GM18505 (cell line): ENCODE measurements around the gene IDNK.

Experiments
- ATAC-seq: cut with Tn5 transposase; IDR thresholded peaks from one replicate; pipeline ENCODE4 v1.9.1; 2021; ENCODE audit not compliant: unreplicated experiment
- POLR2A ChIP-seq: IDR thresholded peaks from 4 replicates; pipeline ENCODE4 v1.6.1; 2011; ENCODE audit warnings: borderline replicate concordance; ENCODE audit not compliant: insufficient read depth, insufficient read length; ENCODE audit errors: extremely low read depth

IDNK gene

DNA sequence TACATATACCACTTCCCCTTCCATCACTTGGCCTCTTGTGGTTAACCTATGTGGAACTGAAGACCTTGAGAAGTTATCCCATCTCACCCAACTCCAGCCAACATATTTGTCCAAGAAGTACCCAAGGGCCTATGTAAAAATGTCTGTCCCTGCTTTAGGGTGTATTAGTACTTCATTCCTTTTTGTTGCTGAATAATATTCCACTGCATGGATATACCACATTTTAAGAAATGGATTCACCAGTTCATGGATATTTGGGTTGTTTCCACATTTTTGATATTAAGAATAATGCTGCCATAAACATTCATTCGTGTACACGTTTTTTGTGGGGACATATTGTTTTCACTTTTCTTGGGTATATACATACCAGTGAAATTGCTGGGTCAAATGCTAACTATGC, 28.6 kb downstream of the IDNK start:
- no peak for ATAC-seq
- no peak for TF ChIP-seq POLR2A

DNA sequence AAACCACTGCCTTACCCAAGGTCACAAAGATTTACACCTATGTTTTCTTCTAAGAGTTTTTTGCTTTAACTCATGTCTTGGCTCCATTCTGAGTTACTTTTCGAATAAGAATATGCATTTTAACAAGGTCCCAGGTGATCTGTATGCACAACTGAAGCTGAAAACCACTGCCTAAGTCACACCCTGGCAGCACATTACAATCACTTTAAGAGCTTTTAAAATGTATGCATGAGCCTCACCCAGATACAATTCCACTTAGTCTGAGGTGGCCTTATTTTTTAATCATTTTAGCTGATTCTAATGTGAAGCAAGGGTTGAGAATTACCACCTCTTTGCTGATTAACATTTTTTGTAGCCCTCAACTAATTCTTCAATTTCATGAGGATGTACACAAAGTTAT, 29.5 kb downstream of the IDNK start:
- no peak for ATAC-seq
- TF ChIP-seq POLR2A: no peak

DNA sequence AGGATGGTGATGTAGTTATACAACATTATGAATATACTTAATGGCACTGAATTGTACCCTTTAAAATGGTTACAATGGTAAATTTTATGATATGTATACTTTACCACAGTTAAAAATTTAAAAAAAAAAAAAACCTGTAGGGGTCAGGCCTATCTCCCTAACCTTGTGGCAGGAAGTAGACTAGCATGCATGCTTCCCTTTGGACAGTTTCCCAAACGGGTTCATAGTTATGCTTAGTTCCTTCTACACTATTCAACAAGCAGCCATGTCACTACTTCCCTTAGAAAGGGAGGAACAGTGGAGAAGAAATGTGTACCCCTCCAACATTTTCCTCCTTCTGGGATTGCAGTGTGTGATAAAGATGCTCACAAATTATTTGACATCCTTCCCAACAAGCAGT, 32.5 kb downstream of the IDNK start:
- TF ChIP-seq POLR2A: no peak
- no peak for ATAC-seq

DNA sequence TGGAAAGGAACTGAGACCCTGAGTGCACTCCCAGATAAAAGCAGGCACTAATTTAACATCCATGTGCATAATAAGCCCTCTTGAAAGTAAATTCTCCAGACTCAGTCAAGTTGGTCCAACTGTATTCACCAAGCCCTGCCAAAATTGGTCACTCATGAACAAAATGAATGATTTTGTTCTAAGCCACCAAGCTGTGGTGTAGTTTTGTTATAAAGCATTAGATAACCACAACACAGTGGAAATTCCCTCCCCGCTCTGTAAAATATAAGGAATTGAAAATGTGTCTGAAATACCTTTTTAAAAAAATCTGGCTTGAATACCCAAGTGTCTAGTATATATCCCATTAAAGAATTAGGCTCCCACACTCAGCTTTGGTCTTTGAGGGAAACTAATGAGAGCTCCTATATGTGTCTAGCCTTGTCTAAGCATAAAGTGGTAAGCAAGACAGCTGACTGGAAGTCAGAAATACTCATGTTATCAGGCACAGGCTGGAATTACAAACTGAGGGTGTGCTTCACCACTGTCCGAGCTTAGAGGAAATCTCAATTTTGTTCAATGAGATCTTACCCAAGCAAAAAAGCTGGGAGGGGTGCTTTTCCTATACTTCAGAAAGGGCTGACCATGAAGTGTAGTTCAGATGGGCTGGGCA, 33.2 kb downstream of the IDNK start:
- no peak for ATAC-seq
- TF ChIP-seq POLR2A: no peak

DNA sequence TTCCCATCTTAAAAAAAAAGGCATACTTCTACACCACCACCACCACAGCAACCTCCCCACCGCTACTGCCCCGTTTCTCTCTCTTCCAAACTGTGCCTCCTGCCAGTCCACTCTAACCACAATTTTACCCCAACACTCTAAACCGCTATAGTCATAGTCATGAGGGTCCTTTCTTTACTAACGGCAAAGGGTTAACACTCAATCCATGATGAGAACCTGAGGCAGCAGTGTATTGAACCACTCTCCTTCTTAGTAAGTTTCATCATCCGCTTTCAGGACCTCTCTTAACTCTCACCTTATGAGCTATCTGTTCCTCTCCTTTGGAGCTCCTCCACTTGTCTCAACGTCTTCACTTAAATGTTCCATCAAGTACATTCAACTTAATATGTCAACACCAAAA, 34.0 kb downstream of the IDNK start:
- no peak for ATAC-seq
- TF ChIP-seq POLR2A: no peak

DNA sequence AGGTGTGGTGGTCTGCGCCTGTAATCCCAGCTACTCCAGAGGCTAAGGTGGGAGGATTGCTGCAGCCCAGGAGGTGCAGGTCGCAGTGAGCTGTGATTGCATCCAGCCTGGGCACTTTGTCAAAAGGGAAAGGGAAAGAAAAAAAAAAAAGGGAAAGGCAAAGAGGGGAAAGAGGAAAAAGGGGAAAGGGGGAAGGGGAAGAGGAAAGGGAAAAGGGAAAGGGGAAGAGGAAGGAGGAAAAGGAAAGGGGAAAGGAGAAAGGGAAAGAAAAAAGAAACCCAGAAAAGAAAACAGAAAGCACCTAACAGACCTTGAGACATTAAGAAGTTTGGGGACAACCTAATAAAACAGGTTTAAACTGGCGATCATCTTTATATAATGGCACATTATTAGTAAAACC, 40.0 kb downstream of the IDNK start:
- TF ChIP-seq POLR2A: no peak
- ATAC-seq: no peak

DNA sequence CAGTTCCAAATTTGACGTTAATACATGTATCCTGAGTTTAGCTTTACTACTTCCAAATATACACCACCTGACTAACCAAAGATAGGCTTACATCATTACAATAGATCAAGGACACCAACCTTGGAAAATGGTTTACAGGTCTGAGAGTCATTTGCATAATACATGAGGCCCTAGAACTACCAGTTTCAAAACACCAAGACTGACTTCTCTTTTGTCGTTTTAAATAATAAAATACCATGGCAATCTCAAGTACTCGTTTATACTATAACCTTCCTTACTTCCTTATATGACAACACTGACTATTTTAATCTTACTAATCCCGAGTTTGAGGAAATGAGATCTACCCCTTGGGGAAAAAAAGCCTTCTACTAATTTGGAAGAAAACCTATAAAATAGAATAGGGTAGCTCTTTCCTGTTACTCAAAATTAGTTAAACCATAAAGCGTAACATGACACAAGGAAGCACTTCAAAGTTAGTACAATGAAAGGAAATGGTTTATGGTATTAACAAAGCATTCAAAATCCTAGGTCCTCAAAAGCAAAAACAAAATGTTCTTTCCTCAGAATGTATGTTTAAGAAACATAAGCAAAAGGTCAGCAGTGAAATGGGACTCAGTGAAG, 42.7 kb downstream of the IDNK start:
- ATAC-seq: peak; percentile 81
- TF ChIP-seq POLR2A: no peak

DNA sequence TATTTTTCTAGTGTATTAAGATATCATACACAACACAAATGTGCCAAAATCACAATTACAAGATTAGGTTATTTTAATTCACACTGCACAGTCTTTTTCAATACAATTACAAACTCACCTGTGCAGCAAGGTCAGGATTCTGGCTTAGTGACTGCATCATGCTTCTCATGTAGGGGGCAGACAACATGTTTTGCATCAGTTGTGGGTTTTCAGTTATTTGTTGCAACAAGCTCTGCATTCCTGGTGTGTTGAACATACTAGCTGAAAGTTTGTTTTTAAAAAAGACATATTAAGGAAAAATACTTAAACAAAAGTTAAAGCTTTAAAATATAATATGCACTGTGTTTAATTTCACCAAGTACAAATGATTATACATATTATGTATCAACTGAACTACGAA, 46.1 kb downstream of the IDNK start:
- no peak for TF ChIP-seq POLR2A
- no peak for ATAC-seq

DNA sequence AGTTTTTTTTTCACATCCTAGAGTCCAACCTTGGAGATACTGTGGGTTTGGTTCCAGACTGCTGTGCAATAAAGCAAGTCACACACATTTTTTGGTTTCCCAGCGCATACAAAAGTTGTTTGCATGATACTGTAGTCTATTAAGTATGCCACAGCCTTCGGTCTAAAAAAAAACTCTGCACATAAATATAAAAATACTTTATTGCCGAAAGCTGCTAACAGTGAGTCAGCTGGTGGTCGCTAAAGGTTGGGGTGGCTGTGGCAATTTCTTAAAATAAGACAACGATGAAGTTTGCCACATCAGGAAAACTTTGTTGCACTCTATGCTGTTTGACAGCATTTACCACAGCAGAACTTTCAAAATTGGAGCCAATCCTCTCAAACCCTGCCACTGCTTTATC, 47.4 kb downstream of the IDNK start:
- ATAC-seq: no peak

DNA sequence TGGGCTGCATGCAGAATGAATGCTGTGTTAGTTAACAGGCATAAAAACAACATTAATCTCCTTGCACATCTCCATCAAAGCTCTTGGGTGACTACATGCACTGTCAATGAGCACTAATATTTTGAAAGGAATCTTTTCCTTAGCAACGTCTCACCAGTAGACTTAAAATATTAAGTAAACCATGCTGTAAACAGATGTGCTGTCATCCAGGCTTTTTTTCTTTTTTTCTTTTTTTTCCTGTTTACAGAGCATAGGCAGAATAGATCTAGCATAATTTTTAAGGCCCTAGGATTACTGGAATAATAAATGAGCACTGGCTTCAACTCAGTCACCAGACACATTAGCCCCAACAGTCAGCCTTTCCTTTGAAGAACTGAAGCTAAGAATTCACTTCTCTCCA, 48.5 kb downstream of the IDNK start:
- TF ChIP-seq POLR2A: no peak
- no peak for ATAC-seq

More for the DNA sequence above, 47.4 kb downstream of the IDNK start:
- no peak for TF ChIP-seq POLR2A

DNA sequence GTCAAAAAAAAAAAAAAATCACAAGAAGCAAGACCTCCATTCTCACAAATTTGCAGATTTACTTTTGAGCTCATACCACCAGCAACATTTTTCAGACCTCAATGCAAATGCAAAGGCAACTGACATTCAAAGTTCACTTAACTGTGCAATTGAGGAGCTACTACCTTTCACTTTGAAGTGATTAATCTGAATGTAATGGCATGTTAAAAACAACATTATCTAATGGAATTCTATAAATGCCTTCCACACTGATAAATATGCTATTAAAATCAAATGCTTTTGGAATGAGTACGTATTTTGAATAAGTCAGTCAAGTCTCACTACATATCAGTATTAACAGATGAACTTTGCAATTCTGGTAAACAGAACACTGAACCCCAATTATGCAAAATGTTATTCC, 52.5 kb downstream of the IDNK start:
- ATAC-seq: no peak
- no peak for TF ChIP-seq POLR2A

DNA sequence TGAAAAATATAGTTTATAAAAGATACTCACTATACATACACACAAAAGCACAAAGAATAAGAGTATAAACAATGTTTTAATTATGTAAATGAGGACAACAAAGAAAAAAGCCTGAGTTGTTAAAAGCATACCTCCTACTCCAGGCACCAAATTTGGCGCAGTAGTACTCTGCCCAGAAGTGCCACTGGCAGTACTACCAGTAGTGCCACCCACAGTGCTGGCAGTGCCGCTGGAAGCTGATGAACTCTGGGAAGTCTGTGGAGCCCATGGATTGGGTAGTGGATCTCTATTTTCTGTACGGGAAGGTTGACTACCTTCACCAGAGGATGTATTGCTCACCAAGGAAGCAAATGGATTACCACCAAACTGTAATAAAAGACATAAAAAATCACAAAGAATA, 54.7 kb downstream of the IDNK start:
- TF ChIP-seq POLR2A: no peak
- no peak for ATAC-seq

DNA sequence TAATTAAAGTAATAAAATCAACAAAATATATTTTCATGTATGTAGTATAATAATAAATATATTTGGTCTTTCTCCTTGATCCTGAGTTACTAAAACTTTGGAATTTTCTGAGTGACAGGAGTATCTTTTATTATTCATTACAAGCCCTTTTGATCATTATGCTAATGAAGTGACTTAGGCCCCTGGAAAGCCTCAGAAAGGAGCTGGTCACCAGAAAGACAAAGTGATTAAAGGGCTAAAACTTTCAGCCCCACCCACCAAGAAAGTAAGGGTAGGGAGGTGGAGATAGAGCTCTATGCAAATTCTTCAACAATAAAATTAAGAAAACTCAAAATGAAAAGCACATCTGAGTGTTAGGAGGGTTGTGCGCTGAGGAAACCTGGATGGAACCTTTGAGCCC, 57.3 kb downstream of the IDNK start:
- TF ChIP-seq POLR2A: no peak
- ATAC-seq: no peak

DNA sequence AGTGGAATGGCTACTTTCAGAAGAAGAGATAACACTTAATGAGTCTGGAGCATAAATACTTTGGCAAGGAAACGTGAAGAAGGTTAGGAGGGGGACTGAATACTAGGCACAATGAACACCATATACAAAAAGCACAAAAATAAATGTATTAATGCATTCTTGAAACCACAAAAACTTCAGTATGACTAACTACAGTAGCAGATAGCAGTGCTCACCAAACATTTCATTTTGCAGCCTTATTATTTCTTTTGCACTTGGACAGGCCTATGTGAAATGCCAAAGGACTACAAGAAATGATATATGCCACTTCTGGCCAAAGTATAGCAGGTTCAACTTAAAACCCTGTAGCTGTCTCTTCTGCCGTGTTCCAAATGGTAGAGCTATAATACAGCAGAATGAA, 58.5 kb downstream of the IDNK start:
- ATAC-seq: no peak
- TF ChIP-seq POLR2A: no peak
